Endothelial cell of umbilical vein (primary cell): Measurements from ENCODE around the gene CENPQ. TPM values are rescaled to one million over a fixed set of nuclear protein-coding genes. Genes with fewer than 3 reads are reported as not detected.

Source experiments
- BruUV-seq: library from RNA; stranded (reverse); fragments of 400-500 nt; replicated peaks from 2 replicates; lab custom pipeline; 2021; lab: Mats Ljungman, UMichigan
- CTCF ChIA-PET: fragments of 300-600, 350-600 bp; sonication (Branson Sonifier 250); formaldehyde crosslinking; loops from one replicate; lab custom pipeline; 2021; ENCODE audit warnings: antibody characterized with exemption, inconsistent platforms; lab: Charles Lee
- POLR2A ChIA-PET: fragments of 300-600, 350-600 bp; sonication (Branson Sonifier 250); formaldehyde crosslinking; loops from one replicate; lab custom pipeline; 2021; ENCODE audit warnings: antibody characterized with exemption, inconsistent platforms; lab: Charles Lee
- DNase-seq: peaks from one replicate; pipeline ENCODE4 v3.0.0-alpha.2; 2011; ENCODE audit warnings: low read depth, low spot score
- FAIRE-seq: peaks from 2 replicates; lab custom pipeline; 2011; peaks lifted over from hg19 to GRCh38; lab: Jason Lieb, UNC
- H2AFZ ChIP-seq: 2 replicates; pipeline ENCODE4 v1.6.0; 2012; ENCODE audit warnings: low read depth, low read length, control low read depth, inconsistent platforms
- H3K27ac ChIP-seq: 2 replicates; pipeline ENCODE4 v1.5.1; 2011; ENCODE audit warnings: low read depth, mild to moderate bottlenecking, control low read depth, low read length, moderate library complexity; ENCODE audit not compliant: insufficient read depth
- H3K27me3 ChIP-seq, 2 experiments: 2 replicates each; pipeline versions ENCODE4 v1.6.0 to v1.6.1; 2011; ENCODE audit warnings: low read length in 2 of 2, mixed read lengths in 1 of 2; ENCODE audit not compliant: control insufficient read depth in 2 of 2, insufficient read depth in 2 of 2
- H3K36me3 ChIP-seq, 2 experiments: 2 replicates in 1 of 2; 3 replicates in 1 of 2; pipeline ENCODE4 v1.5.1; 2011; ENCODE audit warnings: low read length in 2 of 2, mild to moderate bottlenecking in 1 of 2, moderate library complexity in 1 of 2; ENCODE audit not compliant: control insufficient read depth in 2 of 2, insufficient read depth in 2 of 2; ENCODE audit errors: extremely low read depth in 1 of 2
- H3K4me1 ChIP-seq: 3 replicates; pipeline ENCODE4 v1.5.1; 2011; ENCODE audit warnings: mild to moderate bottlenecking, low read length; ENCODE audit not compliant: control insufficient read depth, insufficient read depth; ENCODE audit errors: extremely low read depth
- H3K4me2 ChIP-seq: 2 replicates; pipeline ENCODE4 v1.6.1; 2011; ENCODE audit warnings: low read length, control low read depth, mixed read lengths; ENCODE audit not compliant: insufficient read depth
- H3K4me3 ChIP-seq, 3 experiments: fragments of 200-600 bp in 1 of 3; sonication (generic), shearing (Covaris generic) in 1 of 3; replicated peaks in 1 of 3; 2 replicates each; pipeline ENCODE4 v1.5.1; 2011 to 2016; ENCODE audit warnings: control low read depth in 3 of 3, low read length in 3 of 3, mild to moderate bottlenecking in 2 of 3, inconsistent platforms in 1 of 3, low read depth in 1 of 3, moderate library complexity in 1 of 3; ENCODE audit not compliant: insufficient read depth in 1 of 3
- H3K79me2 ChIP-seq: 2 replicates; pipeline ENCODE4 v1.6.0; 2012; ENCODE audit warnings: low read length, inconsistent platforms; ENCODE audit not compliant: control insufficient read depth, insufficient read depth
- H3K9ac ChIP-seq: replicated peaks from 2 replicates; pipeline ENCODE3; 2011; ENCODE audit warnings: low read length, control low read depth; ENCODE audit not compliant: insufficient read depth; ENCODE audit errors: extremely low read depth
- H3K9me1 ChIP-seq: replicated peaks from 3 replicates; pipeline ENCODE4 v1.6.0; 2011; ENCODE audit warnings: mild to moderate bottlenecking, low read length; ENCODE audit not compliant: control insufficient read depth, insufficient read depth; ENCODE audit errors: extremely low read depth
- H3K9me3 ChIP-seq: replicated peaks from 2 replicates; pipeline ENCODE4 v1.5.1; 2012; ENCODE audit warnings: low read length, inconsistent platforms; ENCODE audit not compliant: control insufficient read depth, insufficient read depth
- H4K20me1 ChIP-seq: replicated peaks from 2 replicates; pipeline ENCODE3; 2011; ENCODE audit warnings: mild to moderate bottlenecking, low read length; ENCODE audit not compliant: control insufficient read depth, insufficient read depth; ENCODE audit errors: extremely low read depth
- EZH2 ChIP-seq: IDR thresholded peaks from 2 replicates; pipeline ENCODE4 v1.6.1; 2012; ENCODE audit warnings: borderline replicate concordance, low read depth, mild to moderate bottlenecking, moderate library complexity, low read length, inconsistent platforms; ENCODE audit not compliant: severe bottlenecking
- FOS ChIP-seq: IDR thresholded peaks from 2 replicates; pipeline ENCODE4 v1.6.1; 2011; ENCODE audit warnings: mild to moderate bottlenecking, low read length, moderate library complexity, borderline replicate concordance; ENCODE audit not compliant: insufficient read depth
- GATA2 ChIP-seq: IDR thresholded peaks from 2 replicates; pipeline ENCODE4 v1.7.0; 2011; ENCODE audit warnings: low read depth, mild to moderate bottlenecking, moderate library complexity, mixed read lengths, low read length; ENCODE audit not compliant: insufficient read length, insufficient read depth
- JUN ChIP-seq: IDR thresholded peaks from 2 replicates; pipeline ENCODE4 v1.6.1; 2011; ENCODE audit warnings: borderline replicate concordance, low read depth; ENCODE audit not compliant: insufficient read length, insufficient read depth
- MYC ChIP-seq: IDR thresholded peaks from one replicate; pipeline ENCODE4 v1.6.1; 2011; ENCODE audit warnings: mild to moderate bottlenecking, low read depth, low read length
- POLR2A ChIP-seq: IDR thresholded peaks from 2 replicates; pipeline ENCODE4 v1.6.1; 2012; ENCODE audit warnings: low read depth, mild to moderate bottlenecking, control low read depth, low read length
- POLR2AphosphoS5 ChIP-seq: IDR thresholded peaks from 2 replicates; pipeline ENCODE4 v1.6.1; 2012; ENCODE audit warnings: low read depth, mild to moderate bottlenecking, control low read depth, low read length, moderate library complexity; ENCODE audit not compliant: insufficient read depth
- dilution Hi-C: fragments of 300-500 bp; cut with MboI; formaldehyde crosslinking; loops from one replicate; pipeline ENCODE4 v1.15.0; 2019; ENCODE audit warnings: low sequenced_read_pairs; ENCODE audit not compliant: extremely low pct_ligation_motif_present
- intact Hi-C: fragments of 100-400 bp; cut with micrococcal nuclease; formaldehyde crosslinking; loops from one replicate; pipeline ENCODE4 v1.10.0; 2022
- polyA plus RNA-seq, 4 experiments: library from polyadenylated mRNA; depleted of rRNA in 3 of 4; stranded (reverse) in 3 of 4; unstranded in 1 of 4; fragments of >200 nt; gene quantifications; 2 replicates each; pipeline versions ENCODE4 v1.2.1 to v1.2.3, GENCODE V29; 2011 to 2012; ENCODE audit warnings: missing spikeins in 1 of 4
- total RNA-seq: library from RNA; stranded (reverse); gene quantifications from 2 replicates; pipeline ENCODE4 v1.2.3, GENCODE V29; 2021
- TF ChIP-seq, protein P1 (sequence below): IDR thresholded peaks from 2 replicates; pipeline ENCODE4 v1.6.1; 2011; ENCODE audit not compliant: insufficient read depth, insufficient read length
- TF ChIP-seq, protein P2 (sequence below), 2 donors: IDR thresholded peaks; 1 replicate in 1 of 2; 2 replicates in 1 of 2; pipeline ENCODE4 v1.5.1; 2011; ENCODE audit warnings: low read length in 2 of 2, mild to moderate bottlenecking in 2 of 2, moderate library complexity in 2 of 2, control low read depth in 1 of 2, inconsistent platforms in 1 of 2, low read depth in 1 of 2; ENCODE audit not compliant: insufficient read depth in 1 of 2; ENCODE audit errors: extremely low read depth in 1 of 2

CENPQ gene
- total and polyA plus RNA-seq, 2 donors (not counting 3 experiments of a cell fraction or from before 2014, with no cell fraction given) = 3.3 to 8.0 TPM

DNA sequence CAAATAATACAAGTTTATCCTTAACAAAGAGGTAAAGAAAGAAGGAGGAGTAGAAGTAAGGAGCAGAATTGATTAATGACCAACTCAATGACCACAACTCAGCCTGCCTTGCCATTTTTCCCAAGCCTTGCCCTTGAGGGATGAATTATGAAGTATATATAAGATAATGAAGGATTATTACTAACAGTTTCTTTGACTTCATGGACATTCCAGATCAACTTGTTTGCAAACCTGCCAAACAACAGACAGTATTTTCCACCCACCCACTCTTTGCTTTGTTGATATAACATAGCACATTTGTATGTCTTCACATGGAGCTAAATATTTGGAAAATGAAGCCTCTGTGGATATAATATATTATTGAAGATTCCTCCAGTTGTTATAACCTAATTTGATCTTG, 77.4 kb downstream of the CENPQ start:
- Histone ChIP-seq H3K9ac (no peak overlapping the region), H3K36me3 (no peaks in the 10 kb centered on the region), H3K9me1 (no peaks in the 10 kb centered on the region), H3K4me2 (no peak overlapping the region), H3K27me3 (no peaks in the 10 kb centered on the region), H3K4me1 (peaks cover 14% of the 10 kb centered on the region), H3K79me2 (no peaks in the 10 kb centered on the region), H3K9me3 (no peaks in the 10 kb centered on the region), H2AFZ (no peak overlapping the region), H3K4me3 (no peak overlapping the region), H4K20me1 (no peaks in the 10 kb centered on the region), H3K27ac (peak overlapping the region; percentile 18)
- DNase-seq = no peak
- BruUV-seq = no TSS peak
- dilution Hi-C loops (no loop called here), intact Hi-C loops (loop anchor here (1.0 kb wide), 1 partner anchor 26 kb away; no protein-coding TSS in a partner anchor)
- ChIA-PET CTCF (interaction anchor here (1.1 to 7.3 kb wide), 5 partner anchors 9 to 82 kb away, joined by 3 to 56 read pairs (median 9); no protein-coding TSS in a partner anchor), POLR2A (no interaction called here)
- TF ChIP-seq POLR2A (no peak), FOS (no peak), EZH2 (no peak), GATA2 (no peak), MYC (no peak), POLR2AphosphoS5 (no peak), JUN (no peak)
- TF ChIP-seq, protein P1, sequence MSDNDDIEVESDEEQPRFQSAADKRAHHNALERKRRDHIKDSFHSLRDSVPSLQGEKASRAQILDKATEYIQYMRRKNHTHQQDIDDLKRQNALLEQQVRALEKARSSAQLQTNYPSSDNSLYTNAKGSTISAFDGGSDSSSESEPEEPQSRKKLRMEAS = no peak
- TF ChIP-seq, protein P2, sequence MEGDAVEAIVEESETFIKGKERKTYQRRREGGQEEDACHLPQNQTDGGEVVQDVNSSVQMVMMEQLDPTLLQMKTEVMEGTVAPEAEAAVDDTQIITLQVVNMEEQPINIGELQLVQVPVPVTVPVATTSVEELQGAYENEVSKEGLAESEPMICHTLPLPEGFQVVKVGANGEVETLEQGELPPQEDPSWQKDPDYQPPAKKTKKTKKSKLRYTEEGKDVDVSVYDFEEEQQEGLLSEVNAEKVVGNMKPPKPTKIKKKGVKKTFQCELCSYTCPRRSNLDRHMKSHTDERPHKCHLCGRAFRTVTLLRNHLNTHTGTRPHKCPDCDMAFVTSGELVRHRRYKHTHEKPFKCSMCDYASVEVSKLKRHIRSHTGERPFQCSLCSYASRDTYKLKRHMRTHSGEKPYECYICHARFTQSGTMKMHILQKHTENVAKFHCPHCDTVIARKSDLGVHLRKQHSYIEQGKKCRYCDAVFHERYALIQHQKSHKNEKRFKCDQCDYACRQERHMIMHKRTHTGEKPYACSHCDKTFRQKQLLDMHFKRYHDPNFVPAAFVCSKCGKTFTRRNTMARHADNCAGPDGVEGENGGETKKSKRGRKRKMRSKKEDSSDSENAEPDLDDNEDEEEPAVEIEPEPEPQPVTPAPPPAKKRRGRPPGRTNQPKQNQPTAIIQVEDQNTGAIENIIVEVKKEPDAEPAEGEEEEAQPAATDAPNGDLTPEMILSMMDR (IDR thresholded peaks at IDR 0.05; ENCODE audit: extremely low read depth in 1 of 2, insufficient read depth in 1 of 2, low read depth in 1 of 2, low read length in 2 of 2) = no peak
- FAIRE-seq = no peak
